Measurements from ENCODE around the gene PCSK7.

The PCSK7 gene

GRCh38 chr11:117180020-117180419, 51.9 kb downstream of the PCSK7 start:
- DNase-seq: no peak

- DNase-seq: peak; percentile 39
Observed at GRCh38 chr11:117179048-117179999, 52.5 kb downstream of the PCSK7 start.

GRCh38 chr11:117178210-117179034, 53.5 kb downstream of the PCSK7 start, which contains the start of gene SIDT2:
Gene SIDT2 (plus strand): TSS chr11:117178743. CDS start chr11:117179264, 521 bp downstream.
- DNase-seq: peak; percentile 89

- no peak for DNase-seq
Observed at GRCh38 chr11:117177534-117178209, 54.2 kb downstream of the PCSK7 start.

- DNase-seq: no peak
Observed at GRCh38 chr11:117176186-117176585, 55.7 kb downstream of the PCSK7 start.

GRCh38 chr11:117175781-117176180, 56.1 kb downstream of the PCSK7 start:
- no peak for DNase-seq

GRCh38 chr11:117175104-117175503, 56.8 kb downstream of the PCSK7 start:
- DNase-seq: no peak

GRCh38 chr11:117172724-117173421, 59.0 kb downstream of the PCSK7 start:
- DNase-seq: no peak

GRCh38 chr11:117171404-117172061, 60.3 kb downstream of the PCSK7 start:
- DNase-seq: no peak

GRCh38 chr11:117171007-117171403, 60.9 kb downstream of the PCSK7 start:
- no peak for DNase-seq

GRCh38 chr11:117170210-117170609, 61.7 kb downstream of the PCSK7 start:
- DNase-seq: no peak

GRCh38 chr11:117169736-117170135, 62.1 kb downstream of the PCSK7 start:
- no peak for DNase-seq

GRCh38 chr11:117166491-117166890, 65.4 kb downstream of the PCSK7 start:
- DNase-seq: no peak

- DNase-seq: no peak
Observed at GRCh38 chr11:117160826-117161225, 71.0 kb downstream of the PCSK7 start.

GRCh38 chr11:117159892-117160291, 72.0 kb downstream of the PCSK7 start:
- DNase-seq: no peak

GRCh38 chr11:117157507-117157906, 74.4 kb downstream of the PCSK7 start:
- no peak for DNase-seq

GRCh38 chr11:117154468-117154867, 77.4 kb downstream of the PCSK7 start:
- no peak for DNase-seq
